WTC11 (cell line): ENCODE results near the gene DDX5.

Source experiments
- CDX4 ChIP-seq: fragments of 250-450 bp; sonication (Bioruptor Pico); IDR thresholded peaks from 2 replicates; pipeline ENCODE4 v1.9.0; 2021; ENCODE audit warnings: moderate library complexity, mild to moderate bottlenecking, inconsistent platforms, borderline replicate concordance
- NR3C1 ChIP-seq: sonication (generic); formaldehyde crosslinking; conservative IDR thresholded peaks from 2 replicates; pipeline ENCODE4 v1.8.1; 2023; ENCODE audit warnings: low read depth, mild to moderate bottlenecking, missing genetic modification reagents

GRCh38 chr17:64458756-64459155, 47.3 kb downstream of the DDX5 start:
- no peak for TF ChIP-seq NR3C1 (CRISPR knock-in tag)
- no peak for TF ChIP-seq CDX4 (CRISPR knock-in tag)
